Esophagus squamous epithelium (tissue), 5 donors: Measurements from ENCODE around the gene TMEM131L. TPM values are rescaled to one million over a fixed set of nuclear protein-coding genes. Genes with fewer than 3 reads are reported as not detected.

Experiments used
- DNase-seq: peaks from one replicate; lab custom pipeline; 2025; lab: John Stamatoyannopoulos, UW
- H3K27ac ChIP-seq, 4 donors: fragments of 200-600 bp; sonication (generic); one replicate each; pipeline ENCODE4 v1.5.1; 2016 to 2019; ENCODE audit warnings: mild to moderate bottlenecking in 1 of 4
- H3K27me3 ChIP-seq, 4 donors: fragments of 200-600 bp; sonication (generic); 1 replicate in 3 of 4; 2 replicates in 1 of 4; pipeline versions ENCODE4 v1.5.1 to v1.6.0; 2017 to 2021; ENCODE audit warnings: antibody characterized with exemption in 1 of 4
- H3K36me3 ChIP-seq, 3 donors: fragments of 200-600 bp; sonication (generic); one replicate each; pipeline ENCODE4 v1.5.1; 2016 to 2019
- H3K4me1 ChIP-seq, 3 donors: fragments of 200-600 bp; sonication (generic); one replicate each; pipeline ENCODE4 v1.5.1; 2017 to 2019
- H3K4me3 ChIP-seq, 4 donors: fragments of 200-600 bp; sonication (generic); 1 replicate in 3 of 4; 2 replicates in 1 of 4; pipeline ENCODE4 v1.5.1; 2016 to 2019; ENCODE audit warnings: mild to moderate bottlenecking in 2 of 4, moderate library complexity in 1 of 4
- H3K9me3 ChIP-seq, 3 donors: fragments of 200-600 bp; sonication (generic); one replicate each; pipeline ENCODE4 v1.5.1; 2016 to 2019
- POLR2A ChIP-seq, 4 donors: fragments of 450-650 bp; IDR thresholded peaks; one replicate each; pipeline ENCODE4 v1.6.1; 2017; ENCODE audit warnings: antibody characterized with exemption in 4 of 4, mild to moderate bottlenecking in 4 of 4, moderate library complexity in 3 of 4
- WGBS, 2 donors: methylation state at CpG; one replicate each; pipeline ENCODE4 v1.1.5; 2018; 5-methylcytosine and 5-hydroxymethylcytosine counted together
- intact Hi-C: fragments of 100-400 bp; cut with DNase I; formaldehyde crosslinking; loops from one replicate; pipeline ENCODE4 v1.15.0; 2022
- total RNA-seq, 4 donors: library from RNA; depleted of rRNA; stranded (reverse); fragments of >200 nt; gene quantifications; one replicate each; pipeline ENCODE4 v1.1.0, GENCODE V29; 2016
- TF ChIP-seq, protein P1 (sequence below), 6 experiments: fragments of 450-650 bp in 4 of 6; fragments of 200-600 bp in 2 of 6; sonication (generic) in 2 of 6; IDR thresholded peaks; one replicate each; pipeline ENCODE4 v1.5.1; 2016 to 2019; ENCODE audit warnings: antibody characterized with exemption in 6 of 6, mild to moderate bottlenecking in 4 of 6, moderate library complexity in 4 of 6
- donor health status: DM: yes; HTN: yes; CAD: no.

TMEM131L gene
- total RNA-seq, 4 donors from 2014 or later = 9.2 to 14.7 (median 12.4) TPM

DNA sequence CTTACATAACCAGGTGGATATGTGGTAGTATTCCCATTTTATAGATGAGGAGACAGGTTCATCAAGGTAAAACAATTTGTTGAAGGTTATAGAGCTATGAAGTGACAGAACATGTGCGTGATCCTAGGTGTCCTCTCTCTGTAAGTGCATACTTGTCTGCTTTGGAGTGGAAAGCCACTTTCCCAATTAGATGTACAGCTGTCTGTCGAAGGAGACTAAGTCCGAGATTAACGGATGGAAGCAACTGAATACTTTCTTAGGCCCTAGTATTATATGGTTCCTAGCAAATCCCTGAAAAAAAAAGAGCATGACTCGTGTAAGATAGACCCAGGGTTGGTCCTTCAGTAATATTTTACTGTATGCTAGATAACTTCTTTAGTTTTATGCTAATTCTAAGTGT, 19.7 kb downstream of the TMEM131L start:
- Histone ChIP-seq H3K36me3 (peaks cover 0 to 9% (median 0%) of the 10 kb centered on the region in 3 donors), H3K4me3 (no peak overlapping the region), H3K27me3 (no peaks in the 10 kb centered on the region), H3K9me3 (no peaks in the 10 kb centered on the region), H3K4me1 (peaks cover 33 to 79% (median 60%) of the 10 kb centered on the region in 3 donors), H3K27ac (peak overlapping the region; percentile 83 to 90 (median 89))
- DNase-seq = no peak
- TF ChIP-seq, protein P1, sequence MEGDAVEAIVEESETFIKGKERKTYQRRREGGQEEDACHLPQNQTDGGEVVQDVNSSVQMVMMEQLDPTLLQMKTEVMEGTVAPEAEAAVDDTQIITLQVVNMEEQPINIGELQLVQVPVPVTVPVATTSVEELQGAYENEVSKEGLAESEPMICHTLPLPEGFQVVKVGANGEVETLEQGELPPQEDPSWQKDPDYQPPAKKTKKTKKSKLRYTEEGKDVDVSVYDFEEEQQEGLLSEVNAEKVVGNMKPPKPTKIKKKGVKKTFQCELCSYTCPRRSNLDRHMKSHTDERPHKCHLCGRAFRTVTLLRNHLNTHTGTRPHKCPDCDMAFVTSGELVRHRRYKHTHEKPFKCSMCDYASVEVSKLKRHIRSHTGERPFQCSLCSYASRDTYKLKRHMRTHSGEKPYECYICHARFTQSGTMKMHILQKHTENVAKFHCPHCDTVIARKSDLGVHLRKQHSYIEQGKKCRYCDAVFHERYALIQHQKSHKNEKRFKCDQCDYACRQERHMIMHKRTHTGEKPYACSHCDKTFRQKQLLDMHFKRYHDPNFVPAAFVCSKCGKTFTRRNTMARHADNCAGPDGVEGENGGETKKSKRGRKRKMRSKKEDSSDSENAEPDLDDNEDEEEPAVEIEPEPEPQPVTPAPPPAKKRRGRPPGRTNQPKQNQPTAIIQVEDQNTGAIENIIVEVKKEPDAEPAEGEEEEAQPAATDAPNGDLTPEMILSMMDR (IDR thresholded peaks at IDR 0.05) = no peak
- no peak for TF ChIP-seq POLR2A (IDR thresholded peaks at IDR 0.05)
- WGBS, 2 donors = 42 to 59% methylated on average over 5 of the region's 5 CpGs
- intact Hi-C loops = no loop called here

DNA sequence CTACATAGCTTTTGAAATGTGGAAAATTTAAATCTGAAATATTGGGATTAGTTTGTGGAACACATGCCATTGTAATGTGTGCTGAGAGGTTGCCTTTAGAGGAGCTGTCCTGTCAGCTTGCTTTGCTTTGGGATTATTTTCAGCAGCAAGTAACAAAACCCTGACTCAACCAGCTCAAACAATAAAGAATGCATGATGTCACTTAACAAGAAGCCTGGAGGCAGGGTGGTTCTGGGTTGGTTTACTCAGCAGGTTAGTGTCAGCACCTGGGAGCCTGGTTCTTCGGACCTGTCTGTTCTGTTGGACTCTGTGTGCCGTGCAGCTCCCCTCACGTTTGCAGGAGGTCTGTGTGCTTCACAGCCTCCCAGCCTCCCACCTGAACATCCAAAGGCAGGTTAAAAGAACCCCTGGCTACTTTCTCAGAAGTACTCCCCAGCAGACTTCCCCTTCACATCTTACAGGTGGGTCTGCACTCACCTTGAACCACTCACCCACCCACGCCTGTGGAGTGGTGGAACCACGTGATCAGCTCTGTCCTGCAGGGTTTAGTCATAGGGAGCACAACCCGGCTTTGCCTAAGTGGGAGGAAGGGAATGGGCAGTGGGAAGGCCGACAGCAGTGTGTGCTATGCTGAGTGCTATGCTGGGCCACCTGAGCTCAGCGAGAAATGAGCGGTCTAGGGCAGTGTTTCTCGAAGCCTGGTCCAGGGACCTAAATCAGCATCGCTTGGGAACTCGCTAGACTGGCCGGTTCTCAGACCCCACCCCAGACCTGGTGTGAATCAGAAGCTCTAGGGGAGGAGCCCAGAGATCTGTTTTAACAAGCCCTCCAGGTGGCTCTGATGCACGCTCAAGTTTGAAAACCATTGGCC, 20.4 kb downstream of the TMEM131L start:
- Histone ChIP-seq H3K4me3 (peak overlapping the region in 1 of 4 donors; percentile 7), H3K9me3 (no peaks in the 10 kb centered on the region), H3K27ac (peak overlapping the region; percentile 83 to 90 (median 89)), H3K4me1 (peaks cover 33 to 79% (median 60%) of the 10 kb centered on the region in 3 donors), H3K27me3 (no peaks in the 10 kb centered on the region), H3K36me3 (peaks cover 0 to 2% (median 0%) of the 10 kb centered on the region in 3 donors)
- peak in 1 of 4 donors; percentile 33 for TF ChIP-seq POLR2A (IDR thresholded peaks at IDR 0.05)
- TF ChIP-seq, protein P1 (IDR thresholded peaks at IDR 0.05) = no peak
- WGBS, 2 donors = 29 to 34% methylated on average over 6 to 9 of the region's 14 CpGs
- intact Hi-C loops = no loop called here
- no peak for DNase-seq

DNA sequence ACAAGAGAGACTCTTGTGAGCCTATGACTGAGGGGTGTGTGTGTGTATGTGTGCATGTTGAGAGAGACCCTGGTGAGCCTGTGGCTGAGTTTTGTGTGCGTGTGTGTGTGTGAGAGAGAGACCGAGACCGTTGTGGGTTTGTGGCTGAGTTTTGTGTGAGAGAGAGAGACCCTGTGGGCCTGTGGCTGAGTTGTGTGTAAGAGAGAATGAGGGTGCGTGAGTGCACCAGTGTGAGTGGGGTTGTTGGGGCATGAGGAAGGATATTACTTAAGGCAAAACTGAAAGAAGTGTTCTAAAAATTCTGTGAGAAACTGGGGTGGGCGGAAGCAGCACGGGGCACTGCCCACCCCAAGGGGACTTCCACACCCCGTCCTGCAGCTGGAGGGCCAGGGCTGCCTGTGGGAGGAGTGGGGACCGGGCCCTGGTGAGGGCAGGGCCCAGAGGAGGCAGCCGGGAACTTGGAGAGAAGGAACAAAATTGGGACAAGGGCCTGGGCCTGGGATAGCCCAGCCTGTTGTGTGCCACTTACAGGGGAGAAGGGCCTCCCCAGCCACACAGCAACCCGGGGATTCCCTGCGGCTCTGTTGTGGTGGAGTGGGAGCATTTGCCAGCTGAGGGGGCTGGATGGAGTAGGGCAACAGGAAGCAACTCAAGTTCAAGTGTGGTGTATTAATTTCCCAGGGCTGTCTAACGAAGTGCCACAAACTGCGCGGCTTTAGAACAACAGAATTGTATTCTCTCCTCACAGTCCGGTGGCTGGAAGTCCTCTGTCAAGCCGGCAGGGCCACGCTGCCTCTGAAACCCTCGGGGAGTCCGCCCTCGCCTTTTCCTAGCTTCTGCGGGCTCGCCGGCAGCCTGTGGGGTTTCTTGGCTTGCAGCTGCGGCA, 22.1 kb downstream of the TMEM131L start:
- H3K4me1 ChIP-seq = peaks cover 33 to 71% (median 57%) of the 10 kb centered on the region in 3 donors
- intact Hi-C loops = no loop called here
- H3K27ac ChIP-seq = peak overlapping the region; percentile 83 to 90 (median 89)
- H3K4me3 ChIP-seq = peak overlapping the region in 3 of 4 donors; percentile 9 to 37 (median 12)
- no peaks in the 10 kb centered on the region for H3K27me3 ChIP-seq
- no peak for DNase-seq
- H3K9me3 ChIP-seq = no peaks in the 10 kb centered on the region
- 23 to 45% methylated on average over 17 to 19 of the region's 24 CpGs for WGBS, 2 donors
- H3K36me3 ChIP-seq = no peaks in the 10 kb centered on the region
- TF ChIP-seq, protein P1 (IDR thresholded peaks at IDR 0.05) = no peak
- TF ChIP-seq POLR2A (IDR thresholded peaks at IDR 0.05) = no peak

DNA sequence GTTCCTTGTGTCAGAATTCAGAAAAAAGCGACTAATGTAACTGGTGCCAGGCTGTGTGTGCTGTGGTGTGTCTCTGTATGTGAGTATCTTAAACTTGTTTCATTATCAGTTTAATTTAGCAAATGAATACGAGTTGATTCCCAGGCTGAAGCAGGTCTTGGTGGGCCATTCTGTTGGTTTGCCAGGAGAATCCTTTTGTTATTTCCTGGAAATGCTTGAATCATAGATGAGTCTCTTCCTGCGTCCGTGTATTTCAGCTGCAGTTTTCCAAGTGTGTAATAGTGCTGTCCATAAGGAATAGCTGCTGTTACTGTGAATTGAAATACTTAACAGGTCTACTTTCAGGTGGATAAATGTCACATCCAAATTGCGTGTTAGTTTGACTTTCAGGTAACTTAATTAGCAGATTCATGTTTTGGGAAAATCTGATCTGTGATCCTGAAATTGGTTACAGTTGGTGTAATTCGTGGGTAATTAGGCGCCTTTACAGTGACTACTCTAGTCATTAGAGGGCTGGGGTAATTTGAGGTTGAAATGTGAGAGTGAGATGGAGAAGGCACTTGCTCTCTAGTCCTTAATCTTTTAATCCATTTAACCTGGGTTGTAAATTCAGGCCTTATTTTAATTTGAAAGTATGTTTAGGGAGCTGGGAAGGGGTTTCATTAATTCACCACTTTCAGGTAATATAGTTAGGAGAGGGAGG, 23.8 kb downstream of the TMEM131L start:
- no peak overlapping the region for H3K4me3 ChIP-seq
- 63 to 79% methylated on average over 7 of the region's 7 CpGs for WGBS, 2 donors

More for the DNA sequence above, 23.8 kb downstream of the TMEM131L start:
- H3K4me1 ChIP-seq = peaks cover 33 to 55% (median 53%) of the 10 kb centered on the region in 3 donors
- H3K27ac ChIP-seq = peak overlapping the region in 2 of 4 donors; percentile 90
- no peak for TF ChIP-seq POLR2A (IDR thresholded peaks at IDR 0.05)
- TF ChIP-seq, protein P1 (IDR thresholded peaks at IDR 0.05) = no peak
- H3K36me3 ChIP-seq = no peaks in the 10 kb centered on the region
- intact Hi-C loops = no loop called here
- H3K27me3 ChIP-seq = no peaks in the 10 kb centered on the region
- no peak for DNase-seq
- no peaks in the 10 kb centered on the region for H3K9me3 ChIP-seq
